GM12875 (cell line): ENCODE results near the gene RRM2.

Source experiments
- H3K4me3 ChIP-seq: one replicate; pipeline ENCODE4 v1.5.1; 2011; ENCODE audit warnings: low read depth, low read length, control low read depth
- CTCF ChIP-seq: IDR thresholded peaks from 2 replicates; pipeline ENCODE4 v1.5.1; 2011; ENCODE audit warnings: low read depth, mild to moderate bottlenecking, control low read depth, inconsistent platforms, low read length, moderate library complexity, borderline replicate concordance; ENCODE audit not compliant: insufficient read depth

The RRM2 gene

GRCh38 chr2:10168221-10168620 lies 45.7 kb downstream of the RRM2 start:
- no peak for TF ChIP-seq CTCF

GRCh38 chr2:10169053-10169578 lies 46.6 kb downstream of the RRM2 start:
- no peak for TF ChIP-seq CTCF
- no peak overlapping the region for H3K4me3 ChIP-seq

More at GRCh38 chr2:10168221-10168620, 45.7 kb downstream of the RRM2 start:
- H3K4me3 ChIP-seq, result no peak overlapping the region

- no peak overlapping the region for H3K4me3 ChIP-seq
- no peak for TF ChIP-seq CTCF
Observed at GRCh38 chr2:10169581-10169980, 47.0 kb downstream of the RRM2 start.

- no peak overlapping the region for H3K4me3 ChIP-seq
- TF ChIP-seq CTCF, result no peak
Observed at GRCh38 chr2:10170256-10170655, 47.7 kb downstream of the RRM2 start.

- TF ChIP-seq CTCF, result no peak
- no peak overlapping the region for H3K4me3 ChIP-seq
Observed at GRCh38 chr2:10171006-10171800, 48.7 kb downstream of the RRM2 start.

GRCh38 chr2:10172033-10172871 lies 49.7 kb downstream of the RRM2 start:
- no peak for TF ChIP-seq CTCF
- H3K4me3 ChIP-seq, result no peak overlapping the region
